GM21786 (cell line): ENCODE results near the gene TBCE.
"Not testable (repeated sequence)": the region's sequence is repeated elsewhere in the genome, so short reads cannot be mapped to it uniquely, and the experiment has no call there.

Experiments
- ATAC-seq: cut with Tn5 transposase; IDR thresholded peaks from one replicate; pipeline ENCODE4 v1.9.1; 2021; ENCODE audit not compliant: unreplicated experiment

TBCE gene

GRCh38 chr1:235450886-235451483 is 83.8 kb downstream of the TBCE start:
- no peak for ATAC-seq

GRCh38 chr1:235454021-235454420 is 86.8 kb downstream of the TBCE start:
- no peak for ATAC-seq

- no peak for ATAC-seq
These were observed 87.9 kb downstream of the TBCE start for GRCh38 chr1:235455097-235455496.

GRCh38 chr1:235455823-235456222 is 88.6 kb downstream of the TBCE start:
- no peak for ATAC-seq

- ATAC-seq = not testable (repeated sequence)
These were observed 90.6 kb downstream of the TBCE start for GRCh38 chr1:235457856-235458255.

GRCh38 chr1:235460770-235461169 is 93.5 kb downstream of the TBCE start:
- ATAC-seq = no peak

- no peak for ATAC-seq
These were observed 94.7 kb downstream of the TBCE start for GRCh38 chr1:235461954-235462353.

GRCh38 chr1:235462832-235463231 is 95.6 kb downstream of the TBCE start:
- ATAC-seq = not testable (repeated sequence)

- ATAC-seq = no peak
These were observed 97.8 kb downstream of the TBCE start for GRCh38 chr1:235465066-235465465.

- ATAC-seq = no peak
These were observed 100.8 kb downstream of the TBCE start for GRCh38 chr1:235468004-235468403.

- no peak for ATAC-seq
These were observed 101.7 kb downstream of the TBCE start for GRCh38 chr1:235468970-235469369.

- not testable (repeated sequence) for ATAC-seq
These were observed 102.7 kb downstream of the TBCE start for GRCh38 chr1:235469897-235470296.

GRCh38 chr1:235470741-235471439 is 103.7 kb downstream of the TBCE start:
- no peak for ATAC-seq

- no peak for ATAC-seq
These were observed 106.6 kb downstream of the TBCE start for GRCh38 chr1:235473806-235474205.

GRCh38 chr1:235483090-235483489 is 115.9 kb downstream of the TBCE start:
- no peak for ATAC-seq

- ATAC-seq = no peak
These were observed 118.3 kb downstream of the TBCE start for GRCh38 chr1:235485558-235485957.

- no peak for ATAC-seq
These were observed 119.1 kb downstream of the TBCE start for GRCh38 chr1:235486321-235486720.

GRCh38 chr1:235491644-235492043 is 124.4 kb downstream of the TBCE start:
- ATAC-seq = no peak

- no peak for ATAC-seq
These were observed 127.3 kb downstream of the TBCE start for GRCh38 chr1:235494531-235494930.

- no peak for ATAC-seq
These were observed 127.8 kb downstream of the TBCE start for GRCh38 chr1:235495030-235495429.

- no peak for ATAC-seq
These were observed 128.3 kb downstream of the TBCE start for GRCh38 chr1:235495551-235495950.

- ATAC-seq = no peak
These were observed 133.8 kb downstream of the TBCE start for GRCh38 chr1:235500971-235501540.
